ENCODE measurements around the gene SATB2. TPM values are rescaled to one million over a fixed set of nuclear protein-coding genes. Genes with fewer than 3 reads are reported as not detected.

SATB2 gene
- total and polyA plus RNA-seq, 3 experiments from 2014 or later: 0.09 to 0.13 TPM; not detected in 1

DNA sequence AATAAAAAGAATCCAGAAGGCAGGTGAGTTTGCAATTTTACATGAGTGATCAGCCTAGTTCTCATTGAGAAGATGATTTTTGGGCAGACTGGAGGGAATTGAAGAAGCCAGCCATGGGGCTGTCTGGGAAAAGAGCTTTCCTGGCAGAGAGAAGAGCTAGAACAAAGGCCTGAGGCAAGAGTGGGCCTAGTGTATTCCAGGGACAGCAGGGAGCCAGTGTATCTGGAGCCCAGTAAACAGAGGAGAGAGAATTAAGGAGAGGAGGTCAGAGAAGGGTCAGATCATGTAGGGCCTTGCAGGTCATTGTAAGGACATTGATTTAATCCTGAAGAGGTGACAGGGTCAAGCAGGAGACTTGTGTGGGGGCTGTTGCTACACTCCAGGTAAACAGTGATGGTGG is 195.8 kb downstream of the SATB2 start:
- H3K36me3 Mint-ChIP-seq: no peaks in the 10 kb centered on the region
- Histone ChIP-seq H3K4me3 (ENCODE audit: low read length) (no peak overlapping the region), H3K27me3 (ENCODE audit: insufficient read depth, low read length, poor library complexity, severe bottlenecking) (no peaks in the 10 kb centered on the region), H3K36me3 (ENCODE audit: insufficient read depth, low read length) (no peaks in the 10 kb centered on the region), H3K27ac (ENCODE audit: low read depth, low read length) (no peak overlapping the region), H3K4me1 (ENCODE audit: insufficient read depth, low read length) (no peaks in the 10 kb centered on the region), H3K9me3 (ENCODE audit: low read length) (no peaks in the 10 kb centered on the region)
- no peak overlapping the region for H3K4me3 Mint-ChIP-seq
- ChIA-PET CTCF (no interaction called here), POLR2A (no interaction called here)
- H3K27ac Mint-ChIP-seq: no peak overlapping the region
- peaks cover 27 to 42% (median 38%) of the 10 kb centered on the region in 5 donors for H3K9me3 Mint-ChIP-seq
- no peaks in the 10 kb centered on the region for H3K4me1 Mint-ChIP-seq
- peaks cover 0 to 1% of the 10 kb centered on the region in 2 donors for H3K27me3 Mint-ChIP-seq
- DNase-seq: no peak

DNA sequence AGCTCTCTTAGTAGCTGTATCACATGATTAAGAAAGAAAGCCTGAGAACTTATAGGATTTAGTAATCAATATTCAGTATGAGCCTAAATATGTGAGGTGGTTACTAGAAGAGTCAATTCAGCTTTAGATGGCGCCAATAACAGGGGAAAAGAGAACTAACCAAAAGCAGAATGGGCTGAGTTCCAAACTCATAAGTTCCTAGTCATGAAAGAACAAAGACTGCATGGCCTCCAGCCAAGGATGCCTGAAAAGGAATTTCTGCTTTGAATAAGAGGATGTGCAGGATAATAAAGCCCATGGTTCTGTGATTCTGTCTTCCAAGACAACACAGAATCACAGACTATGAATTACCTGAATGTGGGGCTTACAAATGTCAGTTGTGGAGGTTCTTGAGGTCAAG is 196.5 kb downstream of the SATB2 start:
- H3K27me3 Mint-ChIP-seq: peaks cover 0 to 1% of the 10 kb centered on the region in 2 donors
- H3K4me3 Mint-ChIP-seq: no peak overlapping the region
- no peak for DNase-seq
- no peaks in the 10 kb centered on the region for H3K36me3 Mint-ChIP-seq
- peaks cover 27 to 42% (median 38%) of the 10 kb centered on the region in 5 donors for H3K9me3 Mint-ChIP-seq
- H3K9me3 ChIP-seq (ENCODE audit: low read length): no peaks in the 10 kb centered on the region
- H3K27ac ChIP-seq (ENCODE audit: low read depth, low read length): no peak overlapping the region
- H3K4me1 ChIP-seq (ENCODE audit: insufficient read depth, low read length): no peaks in the 10 kb centered on the region
- CTCF ChIA-PET: no interaction called here
- no peaks in the 10 kb centered on the region for H3K4me1 Mint-ChIP-seq
- H3K4me3 ChIP-seq (ENCODE audit: low read length): no peak overlapping the region
- H3K27ac Mint-ChIP-seq: no peak overlapping the region
- POLR2A ChIA-PET: no interaction called here
- no peaks in the 10 kb centered on the region for H3K27me3 ChIP-seq (ENCODE audit: insufficient read depth, low read length, poor library complexity, severe bottlenecking)
- no peaks in the 10 kb centered on the region for H3K36me3 ChIP-seq (ENCODE audit: insufficient read depth, low read length)

DNA sequence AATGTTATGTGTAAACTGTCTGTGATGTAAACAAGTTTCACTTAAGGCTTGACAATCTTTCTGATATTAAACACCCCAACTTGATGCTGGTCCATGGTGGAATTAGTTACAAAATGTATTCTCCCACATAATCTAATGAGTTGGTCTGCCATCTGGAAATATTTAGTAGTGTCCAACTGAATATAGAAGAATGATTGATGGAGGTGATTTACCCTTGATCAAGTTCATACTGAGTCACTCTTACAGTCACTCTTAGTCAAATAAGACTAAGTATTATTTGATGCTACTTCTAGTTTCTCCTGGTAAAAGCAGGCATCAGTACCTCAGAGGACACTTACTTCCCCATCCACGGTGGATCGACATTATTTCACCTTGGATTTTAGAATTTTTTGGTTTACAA is 198.1 kb downstream of the SATB2 start:
- DNase-seq: no peak
- Mint-ChIP-seq H3K4me3 (no peak overlapping the region), H3K36me3 (no peaks in the 10 kb centered on the region), H3K4me1 (no peaks in the 10 kb centered on the region), H3K9me3 (peaks cover 23 to 37% (median 30%) of the 10 kb centered on the region in 5 donors), H3K27me3 (peaks cover 0 to 1% of the 10 kb centered on the region in 2 donors), H3K27ac (no peak overlapping the region)
- CTCF ChIA-PET: no interaction called here
- H3K36me3 ChIP-seq (ENCODE audit: insufficient read depth, low read length): no peaks in the 10 kb centered on the region
- H3K27ac ChIP-seq (ENCODE audit: low read depth, low read length): no peak overlapping the region
- H3K4me3 ChIP-seq (ENCODE audit: low read length): no peak overlapping the region
- no peaks in the 10 kb centered on the region for H3K9me3 ChIP-seq (ENCODE audit: low read length)
- POLR2A ChIA-PET: no interaction called here
- H3K4me1 ChIP-seq (ENCODE audit: insufficient read depth, low read length): no peaks in the 10 kb centered on the region
- no peaks in the 10 kb centered on the region for H3K27me3 ChIP-seq (ENCODE audit: insufficient read depth, low read length, poor library complexity, severe bottlenecking)

DNA sequence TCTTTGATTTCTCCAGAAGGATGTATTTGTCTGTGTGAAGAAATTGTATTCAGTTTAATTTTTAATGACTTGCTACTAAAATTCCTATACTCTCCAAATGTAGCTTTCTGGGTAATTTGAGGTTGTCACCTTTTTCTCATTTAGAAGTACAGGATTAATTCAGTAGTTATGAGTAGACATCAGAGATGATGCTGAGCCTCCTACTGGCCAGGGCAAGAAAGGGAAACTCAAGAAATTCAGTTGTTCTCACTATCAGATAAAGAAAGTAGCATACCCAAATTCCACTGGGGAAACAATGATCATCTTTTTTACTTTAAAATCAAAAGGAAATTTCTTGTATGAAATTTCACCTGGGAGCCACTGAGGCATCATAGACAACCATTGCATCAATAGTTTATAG is 199.4 kb downstream of the SATB2 start:
- Histone ChIP-seq H3K9me3 (ENCODE audit: low read length) (no peaks in the 10 kb centered on the region), H3K4me3 (ENCODE audit: low read length) (no peak overlapping the region), H3K36me3 (ENCODE audit: insufficient read depth, low read length) (no peaks in the 10 kb centered on the region), H3K4me1 (ENCODE audit: insufficient read depth, low read length) (no peaks in the 10 kb centered on the region), H3K27ac (ENCODE audit: low read depth, low read length) (no peak overlapping the region), H3K27me3 (ENCODE audit: insufficient read depth, low read length, poor library complexity, severe bottlenecking) (no peaks in the 10 kb centered on the region)
- Mint-ChIP-seq H3K36me3 (no peaks in the 10 kb centered on the region), H3K27me3 (no peaks in the 10 kb centered on the region), H3K4me1 (no peaks in the 10 kb centered on the region), H3K4me3 (no peak overlapping the region), H3K9me3 (peaks cover 16 to 24% (median 18%) of the 10 kb centered on the region in 5 donors), H3K27ac (no peak overlapping the region)
- DNase-seq: no peak
- ChIA-PET CTCF (no interaction called here), POLR2A (no interaction called here)

DNA sequence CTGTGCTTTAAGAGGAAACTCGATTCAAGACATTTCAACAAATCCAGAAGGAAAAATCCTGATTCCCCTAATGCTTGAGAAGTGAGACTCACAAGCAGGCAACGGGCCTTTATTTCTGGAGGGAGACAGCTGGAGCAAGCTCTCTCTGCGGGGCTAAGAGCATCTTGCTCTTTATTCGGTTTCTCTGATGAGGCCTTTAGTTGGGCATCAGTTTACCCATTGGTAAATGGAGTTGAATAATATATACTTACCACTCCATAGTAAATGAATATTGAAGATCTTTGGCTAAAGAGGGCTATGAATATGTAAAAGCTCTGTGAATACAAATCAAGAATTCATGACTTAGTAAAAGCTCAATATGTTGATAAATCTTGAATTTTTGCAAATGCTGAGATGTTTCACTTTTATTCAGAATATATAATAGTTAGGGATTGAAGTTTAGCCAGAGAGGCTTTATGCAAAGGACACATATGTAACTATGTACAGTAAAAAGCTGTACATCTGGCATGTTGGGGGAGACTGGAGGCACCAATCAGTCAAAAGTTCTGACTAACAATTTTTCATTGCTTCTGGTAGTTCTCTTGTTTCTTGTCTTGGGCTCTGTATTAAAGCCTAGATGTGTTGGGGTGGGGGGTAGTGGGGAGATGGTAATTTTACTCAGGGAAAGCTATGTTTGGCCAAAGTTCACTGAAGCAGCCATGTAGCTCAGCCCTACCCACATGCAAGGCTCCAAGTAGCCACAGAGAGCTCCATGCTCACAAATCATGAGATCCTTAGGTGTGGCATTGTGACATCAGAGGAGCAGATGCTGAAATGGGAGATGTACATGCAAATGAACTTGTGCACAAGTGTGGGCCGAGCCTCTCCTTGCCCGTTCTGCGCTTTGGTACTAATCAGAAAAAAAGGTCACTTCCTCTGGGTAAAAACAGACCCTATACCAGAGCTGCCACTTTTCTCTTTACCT is 200.2 kb downstream of the SATB2 start:
- Histone ChIP-seq H3K27me3 (ENCODE audit: insufficient read depth, low read length, poor library complexity, severe bottlenecking) (no peaks in the 10 kb centered on the region), H3K4me3 (ENCODE audit: low read length) (no peak overlapping the region), H3K36me3 (ENCODE audit: insufficient read depth, low read length) (no peaks in the 10 kb centered on the region), H3K9me3 (ENCODE audit: low read length) (no peaks in the 10 kb centered on the region), H3K27ac (ENCODE audit: low read depth, low read length) (no peak overlapping the region), H3K4me1 (ENCODE audit: insufficient read depth, low read length) (no peaks in the 10 kb centered on the region)
- no peaks in the 10 kb centered on the region for H3K4me1 Mint-ChIP-seq
- peaks cover 10 to 17% (median 12%) of the 10 kb centered on the region in 5 donors for H3K9me3 Mint-ChIP-seq
- H3K36me3 Mint-ChIP-seq: no peaks in the 10 kb centered on the region
- H3K4me3 Mint-ChIP-seq: no peak overlapping the region
- H3K27me3 Mint-ChIP-seq: no peaks in the 10 kb centered on the region
- no peak for DNase-seq
- CTCF ChIA-PET: no interaction called here
- POLR2A ChIA-PET: no interaction called here
- H3K27ac Mint-ChIP-seq: no peak overlapping the region

DNA sequence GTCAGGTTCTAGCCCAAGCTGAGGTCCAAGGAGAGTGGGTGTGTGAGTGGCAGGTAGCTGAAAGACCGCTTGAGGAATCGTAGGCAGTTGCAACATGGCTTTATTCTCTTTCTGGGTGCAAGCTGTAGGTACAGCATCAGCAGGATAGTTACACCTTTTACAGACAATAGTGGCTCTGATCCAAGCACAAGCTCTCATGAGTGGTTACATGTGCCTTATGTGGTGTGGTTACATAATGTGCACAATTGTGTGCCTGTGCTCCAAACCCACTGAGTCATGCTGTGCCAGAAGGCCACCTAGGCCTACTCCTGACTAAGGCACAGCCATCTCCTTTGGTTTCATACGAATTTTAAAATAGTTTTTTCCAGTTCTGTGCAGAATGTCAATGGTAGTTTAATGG is 227.6 kb downstream of the SATB2 start:
- no peaks in the 10 kb centered on the region for H3K36me3 ChIP-seq (ENCODE audit: insufficient read depth, low read length)
- CTCF ChIA-PET: no interaction called here
- DNase-seq: no peak
- Mint-ChIP-seq H3K27me3 (no peaks in the 10 kb centered on the region), H3K9me3 (no peaks in the 10 kb centered on the region), H3K4me1 (no peaks in the 10 kb centered on the region), H3K36me3 (no peaks in the 10 kb centered on the region), H3K27ac (no peak overlapping the region), H3K4me3 (no peak overlapping the region)
- H3K27ac ChIP-seq (ENCODE audit: low read depth, low read length): no peak overlapping the region
- H3K9me3 ChIP-seq (ENCODE audit: low read length): no peaks in the 10 kb centered on the region
- POLR2A ChIA-PET: no interaction called here
- H3K4me1 ChIP-seq (ENCODE audit: insufficient read depth, low read length): no peaks in the 10 kb centered on the region
- no peaks in the 10 kb centered on the region for H3K27me3 ChIP-seq (ENCODE audit: insufficient read depth, low read length, poor library complexity, severe bottlenecking)
- no peak overlapping the region for H3K4me3 ChIP-seq (ENCODE audit: low read length)

DNA sequence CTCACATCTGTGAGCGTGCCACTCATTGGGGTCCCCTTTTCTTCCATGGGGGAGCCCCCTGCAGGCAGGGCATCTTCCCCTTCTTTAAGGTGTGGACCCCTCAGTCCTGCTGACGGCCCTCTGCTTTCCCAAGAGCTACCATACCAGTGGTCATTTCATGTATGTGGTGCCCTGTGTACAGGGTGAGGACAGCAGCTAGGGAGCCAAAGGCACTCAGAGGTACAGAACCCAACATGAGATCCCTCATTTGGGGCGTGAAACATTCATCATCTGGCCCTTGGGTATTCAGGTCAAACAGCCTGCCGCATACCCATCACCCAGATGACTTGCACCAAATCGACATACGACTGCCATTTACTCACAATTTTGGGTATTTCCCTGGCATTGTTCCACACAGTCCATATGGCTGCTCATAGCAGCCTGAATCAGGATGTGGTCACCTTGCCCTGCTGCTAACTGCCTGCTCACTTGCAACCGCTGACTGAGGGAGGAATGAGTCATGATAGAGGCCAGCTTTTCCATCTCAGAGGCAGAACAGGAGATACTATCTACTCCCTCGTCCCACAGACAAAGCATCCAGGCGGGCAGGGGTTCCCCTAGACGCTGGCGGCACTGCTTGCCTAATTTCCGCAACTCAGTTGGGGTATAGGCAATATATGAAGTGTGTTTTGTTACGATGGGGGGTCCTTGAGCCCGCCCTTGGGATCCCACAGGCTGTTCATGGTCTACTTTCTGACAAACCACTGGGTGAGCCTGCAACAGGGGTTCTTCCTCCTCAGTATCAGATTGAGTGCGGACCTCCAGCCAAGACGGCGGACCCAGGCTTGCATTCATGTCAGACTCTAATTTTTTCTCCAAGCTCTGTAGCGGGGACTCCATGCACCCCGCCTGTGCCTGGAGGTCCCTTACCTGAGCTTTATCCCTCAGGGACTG is 228.6 kb downstream of the SATB2 start:
- CTCF ChIA-PET: no interaction called here

DNA sequence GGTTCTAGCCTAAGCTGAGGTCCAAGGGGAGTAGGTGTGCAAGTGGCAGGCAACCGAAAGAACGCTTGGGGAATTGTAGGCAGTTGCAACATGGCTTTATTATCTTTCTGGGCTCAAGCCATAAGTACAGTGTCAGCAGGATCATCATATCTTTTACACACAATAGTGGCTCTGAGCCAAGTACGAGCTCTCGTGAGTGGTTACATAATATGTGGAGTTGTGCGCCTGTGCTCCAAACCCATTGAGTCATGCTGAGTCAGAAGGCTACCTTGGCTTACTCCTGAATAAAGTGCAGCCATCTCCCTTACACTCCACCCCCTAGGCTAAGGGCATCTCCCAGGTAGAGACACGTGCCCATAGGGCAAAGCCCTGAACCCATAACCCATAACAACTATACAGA is 233.9 kb downstream of the SATB2 start:
- H3K27me3 ChIP-seq (ENCODE audit: insufficient read depth, low read length, poor library complexity, severe bottlenecking): no peaks in the 10 kb centered on the region
- DNase-seq: no peak
- CTCF ChIA-PET: no interaction called here
- Mint-ChIP-seq H3K9me3 (peaks cover 0 to 2% (median 0%) of the 10 kb centered on the region in 5 donors), H3K4me1 (no peaks in the 10 kb centered on the region), H3K4me3 (no peak overlapping the region), H3K27me3 (no peaks in the 10 kb centered on the region), H3K27ac (no peak overlapping the region), H3K36me3 (no peaks in the 10 kb centered on the region)
- H3K4me3 ChIP-seq (ENCODE audit: low read length): no peak overlapping the region
- H3K4me1 ChIP-seq (ENCODE audit: insufficient read depth, low read length): no peaks in the 10 kb centered on the region
- H3K9me3 ChIP-seq (ENCODE audit: low read length): no peaks in the 10 kb centered on the region
- POLR2A ChIA-PET: no interaction called here
- no peaks in the 10 kb centered on the region for H3K36me3 ChIP-seq (ENCODE audit: insufficient read depth, low read length)
- no peak overlapping the region for H3K27ac ChIP-seq (ENCODE audit: low read depth, low read length)

More for the DNA sequence above, 228.6 kb downstream of the SATB2 start:
- H3K9me3 ChIP-seq (ENCODE audit: low read length): no peaks in the 10 kb centered on the region
- H3K4me3 ChIP-seq (ENCODE audit: low read length): no peak overlapping the region
- no peaks in the 10 kb centered on the region for H3K4me1 ChIP-seq (ENCODE audit: insufficient read depth, low read length)
- no peaks in the 10 kb centered on the region for H3K27me3 Mint-ChIP-seq
- H3K27ac Mint-ChIP-seq: no peak overlapping the region
- H3K9me3 Mint-ChIP-seq: no peaks in the 10 kb centered on the region
- H3K36me3 Mint-ChIP-seq: no peaks in the 10 kb centered on the region
- no peak overlapping the region for H3K27ac ChIP-seq (ENCODE audit: low read depth, low read length)
- POLR2A ChIA-PET: no interaction called here
- H3K4me1 Mint-ChIP-seq: no peaks in the 10 kb centered on the region
- H3K27me3 ChIP-seq (ENCODE audit: insufficient read depth, low read length, poor library complexity, severe bottlenecking): no peaks in the 10 kb centered on the region
- H3K4me3 Mint-ChIP-seq: no peak overlapping the region
- DNase-seq: no peak
- no peaks in the 10 kb centered on the region for H3K36me3 ChIP-seq (ENCODE audit: insufficient read depth, low read length)

Data from CD8-positive, alpha-beta memory T cell (primary cell).